DMS79 treated with DMSO at 0.1 percent for 48 hours (cell line): ENCODE results near the gene TSPAN4.

ENCODE experiments used
- DNase-seq: peaks from one replicate; lab custom pipeline; 2025; lab: John Stamatoyannopoulos, UW

The TSPAN4 gene

DNA sequence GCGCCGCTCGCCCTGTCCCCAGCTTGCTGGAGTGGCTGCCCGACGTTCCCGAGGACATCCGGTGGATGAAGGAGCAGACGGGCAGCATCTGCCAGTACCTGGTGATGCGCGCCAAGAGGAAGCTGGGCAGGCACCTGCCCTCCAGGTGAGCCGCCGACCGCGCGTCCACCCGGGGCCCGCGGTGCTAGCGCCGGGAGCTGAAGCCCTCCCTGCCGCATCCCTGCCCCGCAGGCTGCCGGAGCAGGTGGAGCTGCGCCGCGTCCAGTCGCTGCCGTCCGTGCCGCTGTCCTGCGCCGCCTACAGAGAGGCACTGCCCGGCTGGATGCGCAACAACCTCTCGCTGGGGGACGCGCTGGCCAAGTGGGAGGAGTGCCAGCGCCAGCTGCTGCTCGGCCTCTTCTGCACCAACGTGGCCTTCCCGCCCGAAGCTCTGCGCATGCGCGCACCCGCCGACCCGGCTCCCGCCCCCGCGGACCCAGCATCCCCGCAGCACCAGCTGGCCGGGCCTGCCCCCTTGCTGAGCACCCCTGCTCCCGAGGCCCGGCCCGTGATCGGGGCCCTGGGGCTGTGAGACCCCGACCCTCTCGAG lies 18.3 kb upstream of the TSPAN4 start:
- peak; percentile 46 for DNase-seq

DNA sequence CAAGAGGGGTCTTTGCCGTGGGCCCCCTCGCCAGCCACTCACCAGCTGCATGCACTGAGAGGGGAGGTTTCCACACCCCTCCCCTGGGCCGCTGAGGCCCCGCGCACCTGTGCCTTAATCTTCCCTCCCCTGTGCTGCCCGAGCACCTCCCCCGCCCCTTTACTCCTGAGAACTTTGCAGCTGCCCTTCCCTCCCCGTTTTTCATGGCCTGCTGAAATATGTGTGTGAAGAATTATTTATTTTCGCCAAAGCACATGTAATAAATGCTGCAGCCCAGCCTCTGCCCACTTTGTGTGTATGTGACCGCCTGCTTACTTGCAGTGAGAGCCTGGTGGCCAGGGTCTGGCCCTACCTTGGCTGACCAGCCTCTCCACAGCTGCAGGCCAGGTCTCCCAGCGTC lies 17.7 kb upstream of the TSPAN4 start:
- peak; percentile 33 for DNase-seq

DNA sequence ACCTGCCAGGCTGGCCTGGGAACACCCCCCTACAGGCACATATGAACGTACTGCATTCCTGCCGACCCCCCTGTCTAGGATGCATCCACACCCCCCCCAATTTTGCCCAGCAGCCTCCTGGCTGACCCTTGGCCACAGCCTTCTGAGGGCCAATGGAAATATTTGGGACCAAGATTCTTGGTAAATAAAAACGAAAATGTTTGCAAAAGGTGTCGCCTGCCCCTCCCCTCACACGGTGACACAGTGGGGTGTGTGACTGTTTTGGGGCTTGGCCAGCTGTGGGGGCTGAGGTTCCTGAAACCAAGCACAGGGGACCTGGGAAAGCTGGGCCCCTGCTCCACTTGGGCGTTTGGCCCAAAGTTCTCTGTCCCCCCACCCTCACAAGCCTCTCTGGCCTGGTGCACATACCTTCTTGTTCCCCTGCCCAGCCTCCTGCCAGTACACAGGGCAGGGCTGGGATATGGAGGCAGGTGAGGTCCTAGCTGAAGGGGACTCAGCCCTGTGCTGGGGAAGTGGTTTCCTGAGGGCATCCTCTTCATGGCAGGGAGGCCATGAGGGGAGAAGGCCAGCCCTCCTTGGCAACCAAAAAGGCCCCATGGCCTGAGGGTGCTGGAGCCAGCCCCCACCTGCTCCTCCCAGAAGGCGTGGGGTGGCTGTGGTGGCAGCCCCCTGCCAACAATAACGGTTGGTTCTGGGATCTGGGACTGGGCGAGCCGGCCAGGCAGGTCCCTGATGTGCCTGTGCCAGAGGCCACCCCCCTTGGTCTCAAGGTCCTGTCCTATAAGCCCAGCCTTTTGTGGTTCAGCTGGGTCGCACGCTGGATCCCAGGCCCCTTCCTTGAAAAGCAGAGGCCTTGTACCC lies 17.1 kb upstream of the TSPAN4 start:
- no peak for DNase-seq

DNA sequence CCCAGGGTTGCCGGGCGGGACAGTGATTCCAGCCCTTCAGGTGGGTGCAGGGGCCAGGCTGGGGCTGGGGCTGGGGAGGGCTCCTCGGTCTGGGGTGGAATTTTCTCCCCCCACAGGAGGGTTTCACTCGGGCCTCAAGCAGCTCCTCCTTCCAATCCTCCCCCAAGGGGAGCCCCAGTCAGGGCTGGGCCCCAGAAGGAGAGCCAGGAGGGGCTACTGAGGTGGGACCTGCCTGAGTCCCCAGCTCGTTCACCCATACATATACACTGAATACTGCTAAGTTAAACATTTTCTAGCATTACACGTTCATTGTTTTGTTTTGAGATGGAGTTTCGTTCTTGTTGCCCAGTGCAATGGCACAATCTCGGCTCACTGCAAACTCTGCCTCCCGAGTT lies 16.4 kb upstream of the TSPAN4 start:
- no peak for DNase-seq

DNA sequence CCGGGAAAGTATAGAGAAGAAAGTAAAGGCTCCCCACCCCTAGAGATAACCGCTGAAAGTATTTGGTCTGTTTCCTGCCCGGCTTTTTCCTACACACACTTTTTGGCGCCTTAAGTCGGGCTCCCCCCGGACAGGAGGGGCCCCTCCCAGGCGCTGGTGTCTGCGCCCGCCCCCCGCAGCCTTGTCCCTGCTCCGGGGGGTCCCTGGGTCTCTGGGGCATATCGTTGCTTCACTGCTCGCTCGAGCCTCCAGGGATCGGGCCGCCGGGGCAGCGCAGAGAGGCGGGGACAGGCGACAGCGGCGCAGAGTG lies 15.9 kb upstream of the TSPAN4 start:
- DNase-seq, result no peak

DNA sequence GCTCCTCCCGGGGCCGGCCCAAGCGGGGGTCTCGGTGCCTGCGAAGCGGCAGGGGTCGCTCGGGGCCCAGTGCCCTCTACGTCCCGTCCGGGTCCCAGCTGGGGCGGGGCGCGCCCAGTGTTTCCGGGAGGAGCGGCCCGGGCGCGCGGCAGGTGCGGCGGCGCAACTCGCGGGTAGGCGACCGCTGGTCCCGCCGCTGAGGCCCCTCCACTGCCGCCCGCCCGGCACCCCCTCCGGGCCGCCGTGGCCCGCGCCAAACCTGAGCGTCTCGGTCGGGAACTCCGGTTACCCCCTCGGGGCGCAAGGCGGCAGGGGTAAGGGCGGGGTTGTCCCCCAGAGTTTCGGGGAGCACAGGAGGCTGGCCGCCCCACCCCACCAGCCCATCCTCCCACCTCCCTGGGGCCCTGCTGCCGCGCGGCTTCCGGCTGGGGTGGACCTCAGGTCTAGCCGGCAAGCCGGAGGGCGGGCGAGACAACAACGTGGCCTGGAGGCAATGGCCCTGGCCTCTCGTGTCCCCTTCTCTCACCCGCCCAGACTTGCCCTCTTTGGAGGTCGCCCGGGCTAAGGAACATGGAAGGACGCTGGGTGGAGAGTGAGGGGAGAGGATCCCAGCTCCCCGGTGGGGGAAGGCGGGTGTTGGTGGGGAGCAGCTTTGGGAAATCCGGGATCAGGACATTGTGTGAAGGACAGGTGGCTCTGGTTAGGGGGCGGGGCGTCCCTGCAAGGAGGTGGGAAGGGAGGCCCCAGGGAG lies 15.3 kb upstream of the TSPAN4 start:
- no peak for DNase-seq

DNA sequence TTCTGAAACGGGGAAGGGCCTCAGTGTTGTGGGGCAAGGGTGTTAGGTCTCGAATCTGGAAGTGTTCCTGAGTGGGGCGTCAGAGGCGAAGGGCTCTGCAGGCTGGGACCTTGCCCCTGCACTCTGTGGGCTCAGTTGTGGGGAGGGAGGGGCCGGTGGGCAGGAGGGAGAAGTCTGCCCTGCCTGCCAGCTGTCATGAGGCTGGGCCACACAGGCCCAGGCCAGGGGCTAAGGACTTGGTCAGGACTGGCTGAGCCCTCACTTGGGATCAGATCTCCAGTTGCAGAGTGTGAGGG lies 14.8 kb upstream of the TSPAN4 start, which contains the start of gene CRACR2B:
Gene CRACR2B, plus strand, starts transcription at position 23 of the 296 bp plus-strand sequence. CDS start 689 bp downstream, outside the sequence.
- no peak for DNase-seq

DNA sequence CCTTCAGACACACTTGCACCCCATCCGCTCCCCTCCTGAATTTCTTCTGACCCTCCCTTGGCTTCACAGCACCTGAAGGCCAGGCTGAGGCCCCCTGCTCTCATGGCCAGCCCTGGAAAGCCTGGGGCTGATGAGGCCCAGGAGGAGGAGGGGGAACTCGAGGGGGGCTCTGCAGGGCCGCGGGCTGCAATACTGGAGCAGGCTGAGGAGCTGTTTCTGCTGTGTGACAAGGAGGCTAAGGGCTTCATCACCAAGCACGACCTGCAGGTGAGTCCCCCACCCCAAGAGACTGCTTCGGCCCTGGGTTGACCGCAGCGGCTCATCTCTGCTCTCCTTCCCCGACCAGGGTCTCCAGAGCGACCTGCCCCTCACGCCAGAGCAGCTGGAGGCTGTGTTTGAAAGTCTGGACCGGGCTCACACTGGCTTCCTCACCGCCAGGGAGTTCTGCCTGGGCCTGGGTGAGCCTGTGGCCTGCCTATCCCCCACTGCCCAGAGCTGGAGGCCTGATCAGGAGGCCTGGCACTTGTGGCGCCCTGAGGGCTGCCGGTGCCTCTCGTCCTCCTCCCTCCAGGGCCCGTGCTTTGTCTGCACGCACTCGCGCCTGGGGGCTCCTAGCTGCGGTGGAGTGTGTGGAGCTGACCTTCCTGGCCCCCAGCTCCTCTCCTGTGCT lies 14.0 kb upstream of the TSPAN4 start:
- DNase-seq, result no peak

DNA sequence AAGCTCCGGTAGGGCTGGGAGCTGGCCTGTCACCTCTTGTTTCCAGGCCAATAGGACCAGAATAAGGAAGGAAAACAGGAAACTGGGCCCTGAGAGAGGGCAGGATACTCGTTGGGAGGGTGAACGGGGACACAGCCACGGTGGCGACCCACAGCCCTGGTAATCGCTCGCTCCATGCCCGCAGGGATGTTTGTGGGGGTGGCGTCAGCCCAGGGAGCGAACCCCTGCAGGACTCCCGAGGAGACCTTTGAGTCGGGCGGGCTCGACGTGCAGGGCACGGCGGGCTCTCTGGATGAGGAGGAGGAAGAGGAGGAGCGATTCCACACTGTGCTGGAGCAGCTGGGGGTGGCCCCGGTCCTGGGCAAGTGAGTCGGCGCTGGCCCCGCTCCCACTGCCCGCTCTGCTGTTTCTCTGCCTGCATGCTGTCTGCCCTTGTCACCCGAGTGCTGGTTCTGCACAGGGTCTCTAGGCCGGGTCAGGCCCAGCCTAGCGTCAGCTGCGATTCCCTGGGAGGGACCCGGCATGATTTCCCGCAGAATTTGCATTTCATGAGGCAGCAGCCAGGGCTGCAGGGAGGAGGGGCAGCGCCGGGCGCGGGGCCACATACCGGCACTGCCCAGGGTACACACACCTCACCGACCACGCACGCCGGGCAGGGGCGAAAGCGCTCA lies 13.3 kb upstream of the TSPAN4 start:
- DNase-seq, result no peak

DNA sequence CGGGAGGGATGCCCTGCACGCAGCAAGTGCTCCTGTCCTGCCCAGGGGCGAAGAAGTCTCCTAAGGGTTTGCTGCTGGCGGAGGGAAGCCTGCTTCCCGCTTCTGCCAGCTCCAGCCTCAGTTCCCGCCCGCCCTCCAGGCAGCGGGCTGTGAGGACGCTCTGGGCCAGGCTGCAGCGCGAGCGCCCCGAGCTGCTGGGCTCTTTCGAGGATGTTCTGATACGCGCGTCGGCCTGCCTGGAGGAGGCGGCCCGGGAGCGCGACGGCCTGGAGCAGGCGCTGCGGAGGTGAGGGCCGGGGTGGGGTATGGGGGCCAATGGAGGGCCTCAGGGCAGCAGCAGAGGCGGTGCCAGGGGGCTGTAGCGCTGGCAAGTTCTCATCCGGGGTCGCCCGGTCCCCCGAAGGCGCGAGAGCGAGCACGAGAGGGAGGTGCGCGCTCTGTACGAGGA lies 12.8 kb upstream of the TSPAN4 start:
- DNase-seq, result no peak

DNA sequence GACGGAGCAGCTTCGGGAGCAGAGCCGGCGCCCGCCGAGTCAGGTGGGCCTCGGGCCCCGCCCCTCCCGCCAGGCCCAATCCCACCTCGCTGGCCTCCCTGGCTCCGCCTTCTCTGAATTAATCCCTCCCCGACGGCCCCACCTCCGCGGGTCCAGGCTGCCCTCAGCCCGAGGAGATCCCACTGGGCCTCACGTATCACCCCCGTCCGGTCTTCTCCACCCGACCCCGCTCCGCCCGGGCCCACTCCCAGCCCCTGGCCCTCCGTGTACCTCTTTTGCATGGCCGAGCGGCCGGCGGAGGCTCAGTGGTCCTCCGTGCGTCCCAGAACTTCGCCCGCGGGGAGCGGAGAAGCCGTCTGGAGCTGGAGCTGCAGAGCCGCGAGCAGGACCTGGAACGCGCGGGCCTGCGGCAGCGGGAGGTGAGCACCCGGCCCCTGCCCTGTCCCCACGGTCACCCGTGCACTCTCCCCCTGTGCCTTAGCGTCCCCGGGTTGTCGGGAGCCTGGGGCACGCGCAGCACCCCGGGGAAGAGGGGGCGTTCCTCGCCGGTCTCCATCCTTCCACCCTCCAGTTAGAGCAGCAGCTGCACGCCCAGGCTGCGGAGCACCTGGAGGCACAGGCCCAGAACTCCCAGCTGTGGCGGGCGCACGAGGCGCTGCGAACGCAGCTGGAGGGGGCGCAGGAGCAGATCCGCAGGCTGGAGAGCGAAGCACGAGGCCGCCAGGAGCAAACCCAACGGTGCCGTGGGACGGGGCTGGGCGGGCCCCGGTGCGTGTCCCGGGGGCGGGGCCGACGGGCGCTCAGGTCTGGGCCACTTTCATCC lies 12.1 kb upstream of the TSPAN4 start:
- DNase-seq, result peak; percentile 40

DNA sequence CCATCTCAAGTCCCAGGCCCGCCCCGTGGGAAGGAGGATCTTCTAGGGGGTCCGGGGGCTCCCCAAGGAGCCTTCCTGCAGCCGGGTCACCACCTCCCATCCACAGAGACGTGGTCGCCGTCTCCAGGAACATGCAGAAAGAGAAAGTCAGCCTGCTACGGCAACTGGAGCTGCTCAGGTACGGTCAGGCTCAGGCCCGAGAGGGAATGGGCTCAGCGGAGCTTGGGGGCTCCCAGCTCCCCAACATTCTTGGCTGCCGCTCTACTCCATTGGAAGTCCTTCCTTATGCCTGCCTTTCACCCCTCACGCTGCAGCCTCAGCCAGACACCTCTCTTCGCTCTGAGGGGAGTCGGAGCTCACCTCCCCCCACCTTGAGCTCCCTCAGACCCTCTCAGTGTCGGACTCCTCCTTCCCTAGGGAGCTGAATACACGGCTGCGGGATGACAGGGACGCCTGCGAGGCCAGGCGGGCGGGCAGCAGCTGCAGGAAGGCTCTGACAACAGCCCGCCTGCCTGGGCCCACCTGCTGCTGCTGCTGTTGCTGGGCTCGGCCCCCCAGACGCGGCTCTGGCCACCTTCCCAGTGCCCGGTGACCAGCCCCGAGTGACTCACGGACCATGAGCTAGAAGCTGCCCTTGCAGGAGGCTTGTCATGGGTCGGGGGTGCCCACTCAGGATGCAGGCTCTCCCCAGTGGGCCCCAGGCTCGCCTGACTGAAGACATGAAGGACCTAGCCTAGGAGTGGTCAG lies 11.4 kb upstream of the TSPAN4 start:
- no peak for DNase-seq

DNA sequence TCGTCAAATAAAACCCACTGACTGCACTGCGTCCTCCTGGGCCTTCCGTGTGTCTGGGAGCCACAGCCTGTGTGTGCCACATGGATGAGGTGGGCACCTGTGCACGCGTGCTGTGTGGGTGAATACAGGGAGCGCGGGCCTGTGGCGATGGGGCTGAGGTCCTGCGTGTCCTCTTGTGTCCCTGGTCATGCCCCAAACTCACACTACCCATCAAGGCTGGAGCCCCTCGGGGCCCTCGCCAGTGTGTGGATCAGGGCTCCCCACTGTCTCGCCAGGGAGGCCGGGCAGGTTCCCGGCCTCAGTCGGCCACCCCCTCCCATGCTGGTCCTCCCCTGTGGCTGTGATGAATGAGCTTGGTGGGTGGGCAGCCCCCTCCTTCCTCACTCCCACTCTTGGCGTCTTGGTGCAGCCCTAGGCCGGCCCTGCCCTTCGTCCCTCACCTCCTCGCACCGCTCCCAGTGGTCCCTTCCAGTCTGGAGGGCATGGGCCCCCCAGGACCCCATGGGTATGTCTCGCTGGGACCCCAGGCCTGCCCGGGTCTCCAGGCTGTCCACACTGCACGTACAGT lies 10.6 kb upstream of the TSPAN4 start:
- no peak for DNase-seq

DNA sequence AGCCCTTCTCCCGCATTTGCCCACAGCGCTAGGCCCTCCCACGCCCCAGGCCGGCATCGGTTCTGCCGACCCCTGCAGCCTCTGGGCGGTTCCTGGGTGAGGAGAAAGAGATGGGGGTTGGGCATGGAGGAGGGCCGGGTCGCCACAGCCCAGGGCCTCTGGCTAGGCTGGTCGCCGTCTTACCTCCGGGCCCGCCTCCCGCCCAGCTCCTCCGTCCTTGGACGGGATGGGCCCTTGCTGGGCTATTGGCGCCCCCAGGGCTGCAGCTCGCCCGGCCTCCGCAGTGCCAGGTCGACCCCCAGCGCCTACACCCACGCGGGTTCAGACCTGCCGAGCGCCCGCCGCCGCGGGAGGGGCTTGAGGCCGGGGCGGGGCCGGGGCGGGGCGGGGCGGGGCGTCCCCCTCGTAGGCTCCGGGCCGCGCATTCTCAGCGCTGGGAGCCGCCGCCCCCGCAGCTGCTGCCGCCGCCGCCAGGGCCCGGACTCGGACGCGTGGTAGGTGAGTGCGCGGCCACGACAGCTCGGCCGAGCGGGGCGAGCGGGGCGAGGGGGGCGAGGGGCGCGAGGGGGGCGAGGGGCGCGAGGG lies 10.0 kb upstream of the TSPAN4 start, which contains the start of gene CD151:
Gene CD151, plus strand, starts transcription at position 424 of the 585 bp plus-strand sequence. CDS start 3,118 bp downstream, outside the sequence.
- no peak for DNase-seq

DNA sequence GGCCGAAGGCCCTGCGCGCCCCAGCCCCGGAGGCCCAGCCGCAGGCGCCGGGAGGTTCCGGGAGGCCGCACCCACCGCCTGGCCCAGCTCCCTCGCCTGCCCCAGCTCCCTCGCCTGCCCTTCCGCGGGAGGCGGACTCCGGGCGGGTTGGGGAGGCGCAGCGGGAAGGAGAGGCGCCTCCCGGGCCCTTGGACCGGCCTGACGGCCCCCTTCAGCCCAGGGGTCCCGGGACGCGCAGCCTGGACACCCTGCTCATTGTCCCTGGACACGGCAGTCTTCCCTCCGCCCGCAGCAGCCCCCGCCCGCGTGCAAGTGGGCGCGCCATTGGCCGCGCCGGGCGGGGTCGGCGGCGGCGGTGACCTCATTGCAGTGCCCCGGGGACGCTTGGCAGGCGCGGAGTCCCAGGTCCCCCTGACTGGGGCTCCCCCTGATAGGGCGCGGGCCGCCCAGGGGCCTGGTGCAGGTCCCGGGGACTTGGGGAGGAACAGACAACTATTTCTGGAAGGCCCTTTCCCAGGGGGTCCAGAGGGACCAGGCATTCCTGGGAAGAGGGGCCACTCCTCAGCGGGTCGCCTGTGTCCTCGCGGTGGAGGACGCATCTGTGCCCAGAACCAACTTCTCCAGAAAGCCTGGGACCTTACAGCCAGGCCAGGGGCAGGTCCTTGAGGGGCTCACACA lies 9.4 kb upstream of the TSPAN4 start:
- no peak for DNase-seq

DNA sequence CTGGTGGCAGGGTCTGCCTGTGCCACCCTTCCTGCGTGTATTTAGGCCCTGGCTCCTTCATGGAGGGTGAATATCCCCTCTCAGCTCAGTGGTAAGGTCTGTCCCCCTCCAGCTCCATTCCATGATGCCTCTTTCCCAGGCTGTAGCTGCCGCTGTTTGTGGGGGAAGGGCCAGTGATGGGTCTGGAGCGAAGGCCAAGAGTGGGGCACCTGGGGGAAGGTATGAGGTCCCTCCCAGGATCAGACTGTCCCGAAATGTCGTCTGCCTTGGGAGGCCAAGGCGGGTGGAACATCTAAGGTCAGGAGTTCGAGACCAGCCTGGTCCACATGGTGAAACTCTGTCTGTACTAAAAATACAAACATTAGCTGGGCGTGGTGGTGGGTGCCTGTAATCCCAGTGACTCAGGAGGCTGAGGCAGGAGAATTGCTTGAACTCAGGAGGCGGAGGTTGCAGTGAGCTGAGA lies 8.8 kb upstream of the TSPAN4 start:
- DNase-seq, result no peak

DNA sequence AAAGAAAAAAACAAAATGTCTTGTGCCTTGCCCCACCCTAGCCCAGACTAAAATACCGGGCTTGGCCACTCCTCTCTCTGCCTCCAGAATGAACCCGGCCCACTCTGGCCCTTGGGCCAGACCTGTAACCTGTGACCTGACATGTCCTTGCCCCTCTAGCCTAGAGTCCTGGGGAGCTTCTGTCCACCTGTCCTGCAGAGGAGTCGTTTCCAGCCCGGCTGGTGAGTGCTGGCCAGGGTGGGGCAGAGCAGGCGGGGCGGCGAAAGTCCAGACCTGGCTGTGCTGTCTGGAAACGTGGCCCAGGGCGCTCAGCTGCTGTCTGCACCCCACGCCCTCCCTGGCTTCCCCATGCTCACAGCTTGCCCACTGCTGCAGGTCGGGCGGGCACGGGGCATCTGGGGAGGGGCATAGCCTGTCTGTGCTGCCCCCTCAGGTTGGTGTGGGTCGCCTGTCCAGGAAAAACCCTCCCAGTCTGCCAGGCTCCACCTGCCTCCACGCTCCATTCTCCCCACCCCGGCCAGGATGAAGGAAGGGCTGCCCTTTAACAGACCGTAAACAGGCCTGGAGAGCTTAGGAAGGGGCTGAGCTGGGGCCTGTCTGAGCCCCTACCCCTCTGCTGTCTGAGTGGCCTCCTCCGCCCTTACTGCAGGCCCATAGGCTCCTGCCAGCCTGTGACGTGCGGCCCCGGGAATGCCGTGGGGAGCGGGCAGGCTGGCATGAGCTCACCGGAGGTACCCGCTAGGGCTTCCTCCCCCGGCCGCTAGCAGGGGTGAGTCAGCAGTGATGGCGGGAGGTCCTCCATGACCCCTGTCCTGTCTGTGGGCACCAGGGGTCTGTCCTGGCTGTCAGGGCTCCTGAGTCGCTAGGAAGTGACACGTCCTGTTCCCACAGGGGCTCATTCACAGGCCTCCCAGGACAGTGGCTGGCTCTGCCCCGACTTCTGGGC lies 8.0 kb upstream of the TSPAN4 start:
- no peak for DNase-seq

DNA sequence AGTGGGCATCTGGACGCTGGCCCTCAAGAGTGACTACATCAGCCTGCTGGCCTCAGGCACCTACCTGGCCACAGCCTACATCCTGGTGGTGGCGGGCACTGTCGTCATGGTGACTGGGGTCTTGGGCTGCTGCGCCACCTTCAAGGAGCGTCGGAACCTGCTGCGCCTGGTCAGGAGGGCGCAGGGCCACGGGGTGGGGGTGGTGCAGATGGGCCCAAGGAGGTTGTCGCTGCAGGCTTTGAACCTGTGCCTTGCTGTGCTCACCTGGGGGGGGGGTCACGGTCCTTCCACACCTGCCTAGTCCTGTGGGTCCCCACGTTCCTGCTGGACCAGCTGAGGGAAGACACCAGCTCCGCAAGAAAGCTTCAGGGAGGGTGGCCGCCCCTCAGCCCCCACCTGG lies 6.4 kb upstream of the TSPAN4 start:
- DNase-seq, result no peak
